DLD1 (cell line): ENCODE data around the gene PTPN9.
"Not testable (repeated sequence)": the region's sequence is repeated elsewhere in the genome, so short reads cannot be mapped to it uniquely, and the experiment has no call there.

Experiments
- in situ Hi-C: cut with HindIII; loops from 2 replicates; pipeline ENCODE4 v1.10.0; 2017; ENCODE audit warnings: low sequenced_read_pairs

PTPN9 gene

GRCh38 chr15:75455424-75455981, 123.6 kb downstream of the PTPN9 start:
- in situ Hi-C loops: no loop called here

GRCh38 chr15:75454471-75455378, 124.4 kb downstream of the PTPN9 start:
- in situ Hi-C loops: no loop called here

- in situ Hi-C loops: no loop called here
Measured at GRCh38 chr15:75453703-75454470, 125.2 kb downstream of the PTPN9 start.

- in situ Hi-C loops: no loop called here
Measured at GRCh38 chr15:75452865-75453702, 126.0 kb downstream of the PTPN9 start.

GRCh38 chr15:75452364-75452864, 126.7 kb downstream of the PTPN9 start:
- in situ Hi-C loops: no loop called here

- in situ Hi-C loops: no loop called here
Measured at GRCh38 chr15:75451674-75452363, 127.3 kb downstream of the PTPN9 start, which contains the start of gene SIN3A. Gene SIN3A, minus strand, starts transcription at chr15:75451690. Its CDS starts 21,315 bp downstream, at chr15:75430375.

- in situ Hi-C loops: no loop called here
Measured at GRCh38 chr15:75451202-75451673, 127.9 kb downstream of the PTPN9 start.

- in situ Hi-C loops: no loop called here
Measured at GRCh38 chr15:75450307-75451201, 128.6 kb downstream of the PTPN9 start.

GRCh38 chr15:75449585-75450306, 129.4 kb downstream of the PTPN9 start:
- in situ Hi-C loops: loop anchor here (5.0 kb wide), 1 partner anchor 37 kb away; no protein-coding TSS in a partner anchor

GRCh38 chr15:75448171-75448570, 130.9 kb downstream of the PTPN9 start:
- in situ Hi-C loops: loop anchor here (5.0 kb wide), 1 partner anchor 36 kb away; no protein-coding TSS in a partner anchor

GRCh38 chr15:75446151-75446550, 133.0 kb downstream of the PTPN9 start:
- in situ Hi-C loops: loop anchor here (5.0 kb wide), 1 partner anchor 34 kb away; no protein-coding TSS in a partner anchor

- in situ Hi-C loops: loop anchor here (5.0 kb wide), 1 partner anchor 33 kb away; no protein-coding TSS in a partner anchor
Measured at GRCh38 chr15:75445324-75445723, 133.8 kb downstream of the PTPN9 start.

GRCh38 chr15:75443972-75444453, 135.1 kb downstream of the PTPN9 start:
- in situ Hi-C loops: not testable (repeated sequence)

GRCh38 chr15:75437721-75438120, 141.4 kb downstream of the PTPN9 start:
- in situ Hi-C loops: no loop called here

GRCh38 chr15:75436881-75437280, 142.2 kb downstream of the PTPN9 start:
- in situ Hi-C loops: no loop called here

GRCh38 chr15:75431682-75432081, 147.4 kb downstream of the PTPN9 start:
- in situ Hi-C loops: no loop called here

GRCh38 chr15:75431270-75431669, 147.8 kb downstream of the PTPN9 start:
- in situ Hi-C loops: no loop called here
